ENCODE measurements around the gene EDEM1.

DNA sequence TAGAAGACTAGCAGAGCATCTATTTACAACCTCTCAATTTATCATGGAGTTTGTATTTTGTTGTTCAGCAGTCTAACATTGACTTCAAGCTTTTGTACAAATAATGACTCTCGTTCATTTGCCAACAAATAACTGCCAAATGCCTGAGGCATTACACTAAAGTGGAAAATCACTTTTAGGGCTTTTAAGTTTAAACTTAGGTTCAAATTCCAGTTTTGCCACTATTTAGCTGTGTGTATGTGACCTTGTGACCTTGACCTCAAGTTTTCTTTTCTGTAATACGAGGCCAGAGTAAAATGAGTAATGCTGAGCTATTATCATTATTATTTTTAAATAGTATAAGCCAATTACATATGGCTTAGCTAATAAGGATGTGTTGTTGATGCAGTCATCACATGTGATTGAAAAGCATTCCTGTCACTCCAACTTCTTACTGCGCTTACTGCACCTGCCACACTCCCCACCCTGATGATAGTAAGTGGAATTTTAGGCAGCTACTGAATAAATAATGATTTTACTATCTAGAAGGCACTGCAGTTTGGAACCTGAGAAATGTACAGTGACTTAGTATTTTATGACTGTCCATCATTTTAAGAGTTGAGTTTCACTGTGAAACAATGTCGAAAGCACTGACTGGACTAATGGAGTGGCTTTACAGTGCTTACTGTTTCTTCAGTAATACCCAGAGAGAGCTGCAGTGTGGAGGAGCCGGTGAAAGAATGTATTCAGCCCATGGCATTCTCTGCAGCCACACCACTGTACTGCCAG, 49.1 kb upstream of the EDEM1 start:
- TF ChIP-seq, protein P1, sequence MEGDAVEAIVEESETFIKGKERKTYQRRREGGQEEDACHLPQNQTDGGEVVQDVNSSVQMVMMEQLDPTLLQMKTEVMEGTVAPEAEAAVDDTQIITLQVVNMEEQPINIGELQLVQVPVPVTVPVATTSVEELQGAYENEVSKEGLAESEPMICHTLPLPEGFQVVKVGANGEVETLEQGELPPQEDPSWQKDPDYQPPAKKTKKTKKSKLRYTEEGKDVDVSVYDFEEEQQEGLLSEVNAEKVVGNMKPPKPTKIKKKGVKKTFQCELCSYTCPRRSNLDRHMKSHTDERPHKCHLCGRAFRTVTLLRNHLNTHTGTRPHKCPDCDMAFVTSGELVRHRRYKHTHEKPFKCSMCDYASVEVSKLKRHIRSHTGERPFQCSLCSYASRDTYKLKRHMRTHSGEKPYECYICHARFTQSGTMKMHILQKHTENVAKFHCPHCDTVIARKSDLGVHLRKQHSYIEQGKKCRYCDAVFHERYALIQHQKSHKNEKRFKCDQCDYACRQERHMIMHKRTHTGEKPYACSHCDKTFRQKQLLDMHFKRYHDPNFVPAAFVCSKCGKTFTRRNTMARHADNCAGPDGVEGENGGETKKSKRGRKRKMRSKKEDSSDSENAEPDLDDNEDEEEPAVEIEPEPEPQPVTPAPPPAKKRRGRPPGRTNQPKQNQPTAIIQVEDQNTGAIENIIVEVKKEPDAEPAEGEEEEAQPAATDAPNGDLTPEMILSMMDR (IDR thresholded peaks at IDR 0.05), result no peak
- TF ChIP-seq POLR2A (IDR thresholded peaks at IDR 0.05), result no peak

Data from uterus (tissue), 2 donors.